NCI-H1436 treated with DMSO at 0.1 percent for 48 hours (cell line): ENCODE results near the gene NOX5.

Experiments used
- DNase-seq: peaks from one replicate; lab custom pipeline; 2025; lab: John Stamatoyannopoulos, UW

The NOX5 gene

GRCh38 chr15:69018951-69019350, 4.5 kb downstream of the NOX5 start:
- no peak for DNase-seq

- DNase-seq: no peak
These were observed 7.4 kb downstream of the NOX5 start for GRCh38 chr15:69021895-69022294.

- DNase-seq: no peak
These were observed 10.8 kb downstream of the NOX5 start for GRCh38 chr15:69025320-69025719.

- DNase-seq: no peak
These were observed 11.9 kb downstream of the NOX5 start for GRCh38 chr15:69026355-69026754.

- no peak for DNase-seq
These were observed 13.6 kb downstream of the NOX5 start for GRCh38 chr15:69027976-69028518.

GRCh38 chr15:69031013-69032001, 16.8 kb downstream of the NOX5 start:
- DNase-seq: no peak

GRCh38 chr15:69032031-69032430, 17.5 kb downstream of the NOX5 start:
- DNase-seq: no peak

- no peak for DNase-seq
These were observed 18.3 kb downstream of the NOX5 start for GRCh38 chr15:69032703-69033373.

- no peak for DNase-seq
These were observed 19.9 kb downstream of the NOX5 start for GRCh38 chr15:69034352-69034751.

- DNase-seq: no peak
These were observed 20.9 kb downstream of the NOX5 start for GRCh38 chr15:69035205-69035917.

- no peak for DNase-seq
These were observed 21.4 kb downstream of the NOX5 start for GRCh38 chr15:69035918-69036258.

- no peak for DNase-seq
These were observed 22.3 kb downstream of the NOX5 start for GRCh38 chr15:69036826-69037225.

GRCh38 chr15:69037482-69037881, 23.0 kb downstream of the NOX5 start:
- DNase-seq: no peak

GRCh38 chr15:69037977-69038376, 23.5 kb downstream of the NOX5 start:
- no peak for DNase-seq

- no peak for DNase-seq
These were observed 24.0 kb downstream of the NOX5 start for GRCh38 chr15:69038508-69038907.

GRCh38 chr15:69039516-69040225, 25.2 kb downstream of the NOX5 start:
- DNase-seq: no peak

GRCh38 chr15:69042531-69042930, 28.0 kb downstream of the NOX5 start:
- DNase-seq: no peak

GRCh38 chr15:69045802-69046201, 31.3 kb downstream of the NOX5 start:
- DNase-seq: no peak

GRCh38 chr15:69046781-69047180, 32.3 kb downstream of the NOX5 start:
- no peak for DNase-seq

- DNase-seq: no peak
These were observed 35.5 kb downstream of the NOX5 start for GRCh38 chr15:69049976-69050375.

- DNase-seq: no peak
These were observed 40.8 kb downstream of the NOX5 start for GRCh38 chr15:69055251-69055650.

GRCh38 chr15:69056365-69056764, 41.9 kb downstream of the NOX5 start:
- DNase-seq: no peak
